ENCODE results near the gene TAOK2. TPM values are rescaled to one million over a fixed set of nuclear protein-coding genes. Genes with fewer than 3 reads are reported as not detected.

Gene TAOK2
- total RNA-seq, 2 donors from 2014 or later: 31.1 to 58.3 TPM

GRCh38 chr16:29961127-29961478, 12.6 kb upstream of the TAOK2 start:
- WGBS, 2 donors: 50 to 57% methylated on average over 10 of the region's 10 CpGs
- TF ChIP-seq POLR2A (IDR thresholded peaks at IDR 0.05) (no peak), CTCF (IDR thresholded peaks at IDR 0.05) (no peak)
- Histone ChIP-seq H3K27me3 (no peaks in the 10 kb centered on the region), H3K36me3 (replicated peaks in 1 of 2; ENCODE audit: insufficient read depth in 1 of 2, low read depth in 2 of 2) (no peaks in the 10 kb centered on the region), H3K27ac (peak overlapping the region in 3 of 4 donors; percentile 72 to 92 (median 87)), H3K4me1 (peaks cover 16% of the 10 kb centered on the region), H3K4me3 (peak overlapping the region in 1 of 2 donors; percentile 66), H3K9me3 (no peaks in the 10 kb centered on the region)
- intact Hi-C loops (cut with DNase I): no loop called here
- ATAC-seq (no peak), DNase-seq (no peak)

- peak; percentile 49 to 62 (median 58) for TF ChIP-seq POLR2A (IDR thresholded peaks at IDR 0.05)
- peak; percentile 30 to 84 (median 75) for TF ChIP-seq CTCF (IDR thresholded peaks at IDR 0.05)
- no peaks in the 10 kb centered on the region for H3K27me3 ChIP-seq
- ATAC-seq (peak; percentile 98), DNase-seq (peak; percentile 90 to 93 (median 91))
- peak within 1 kb of the TSS; percentile 19 to 66 for H3K4me3 ChIP-seq
- H3K27ac ChIP-seq: peak within 1 kb of the TSS; percentile 72 to 92 (median 81)
- H3K4me1 ChIP-seq: peaks cover 16% of the 10 kb centered on the region
- intact Hi-C loops (cut with DNase I): no loop called here
- H3K36me3 ChIP-seq (replicated peaks in 1 of 2; ENCODE audit: insufficient read depth in 1 of 2, low read depth in 2 of 2): no peaks in the 10 kb centered on the region
- 0 to 1% methylated on average over 16 to 58 of the region's 75 CpGs for WGBS, 2 donors
- H3K9me3 ChIP-seq: no peaks in the 10 kb centered on the region
These were observed 12.0 kb upstream of the TAOK2 start, which contains the start of gene TMEM219 for GRCh38 chr16:29961479-29962343. TMEM219 (plus strand) TSS chr16:29962079; CDS start chr16:29963144, 1,065 bp downstream.

GRCh38 chr16:29962344-29962994, 11.2 kb upstream of the TAOK2 start:
- H3K36me3 ChIP-seq (replicated peaks in 1 of 2; ENCODE audit: insufficient read depth in 1 of 2, low read depth in 2 of 2): no peaks in the 10 kb centered on the region
- ATAC-seq (peak; percentile 31), DNase-seq (peak in 1 of 4 donors; percentile 35)
- peaks cover 16% of the 10 kb centered on the region for H3K4me1 ChIP-seq
- no peak for TF ChIP-seq CTCF (IDR thresholded peaks at IDR 0.05)
- TF ChIP-seq POLR2A (IDR thresholded peaks at IDR 0.05): peak in 1 of 3 donors; percentile 25
- no peaks in the 10 kb centered on the region for H3K27me3 ChIP-seq
- WGBS, 2 donors: 1 to 5% methylated on average over 18 of the region's 18 CpGs
- H3K27ac ChIP-seq: peak overlapping the region; percentile 72 to 92 (median 81)
- intact Hi-C loops (cut with DNase I): no loop called here
- H3K4me3 ChIP-seq: peak overlapping the region; percentile 19 to 66
- H3K9me3 ChIP-seq: no peaks in the 10 kb centered on the region

DNA sequence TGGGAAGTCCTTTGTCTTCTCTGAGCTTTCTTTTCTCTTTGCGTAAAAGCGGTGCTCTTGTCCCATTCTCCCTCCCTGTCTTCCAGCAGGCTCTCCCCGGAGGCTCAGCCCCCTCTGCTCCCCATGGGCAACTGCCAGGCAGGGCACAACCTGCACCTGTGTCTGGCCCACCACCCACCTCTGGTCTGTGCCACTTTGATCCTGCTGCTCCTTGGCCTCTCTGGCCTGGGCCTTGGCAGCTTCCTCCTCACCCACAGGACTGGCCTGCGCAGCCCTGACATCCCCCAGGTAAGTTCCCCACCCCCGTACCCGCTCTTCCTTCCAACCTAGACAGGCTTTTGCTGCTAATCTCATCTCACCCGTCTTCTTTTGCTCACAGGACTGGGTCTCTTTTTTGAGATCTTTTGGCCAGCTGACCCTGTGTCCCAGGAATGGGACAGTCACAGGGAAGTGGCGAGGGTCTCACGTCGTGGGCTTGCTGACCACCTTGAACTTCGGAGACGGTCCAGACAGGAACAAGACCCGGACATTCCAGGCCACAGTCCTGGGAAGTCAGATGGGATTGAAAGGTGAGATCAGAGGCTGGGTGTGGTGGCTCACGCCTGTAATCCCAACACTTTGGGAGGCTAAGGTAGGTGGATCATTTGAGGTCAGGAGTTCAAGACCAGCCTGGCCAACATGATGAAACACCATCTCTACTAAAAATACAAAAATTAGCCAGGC, 10.5 kb upstream of the TAOK2 start:
- Histone ChIP-seq H3K4me3 (no peak overlapping the region), H3K4me1 (peaks cover 16% of the 10 kb centered on the region), H3K36me3 (replicated peaks in 1 of 2; ENCODE audit: insufficient read depth in 1 of 2, low read depth in 2 of 2) (no peaks in the 10 kb centered on the region), H3K9me3 (no peaks in the 10 kb centered on the region), H3K27ac (peak overlapping the region in 3 of 4 donors; percentile 72 to 92 (median 87)), H3K27me3 (no peaks in the 10 kb centered on the region)
- TF ChIP-seq CTCF (IDR thresholded peaks at IDR 0.05): no peak
- no peak for TF ChIP-seq POLR2A (IDR thresholded peaks at IDR 0.05)
- intact Hi-C loops (cut with DNase I): no loop called here
- WGBS, 2 donors: 75 to 79% methylated on average over 14 of the region's 14 CpGs
- ATAC-seq: no peak
- DNase-seq: no peak
